H9 (cell line): Measurements from ENCODE around the gene CLEC16A. TPM values are rescaled to one million over a fixed set of nuclear protein-coding genes. Genes with fewer than 3 reads are reported as not detected.

ENCODE experiments used
- DNase-seq: peaks from one replicate; pipeline ENCODE4 v3.0.0-alpha.2; 2017
- H2AFZ ChIP-seq: one replicate; pipeline ENCODE4 v1.6.1; 2013; ENCODE audit warnings: mild to moderate bottlenecking, low read length, control low read depth, moderate library complexity
- H2AK5ac ChIP-seq: 2 replicates; pipeline ENCODE4 v1.6.1; 2013; ENCODE audit warnings: low read length, control low read depth, mixed read lengths; ENCODE audit not compliant: insufficient read length
- H2BK120ac ChIP-seq: one replicate; pipeline ENCODE4 v1.6.1; 2013; ENCODE audit warnings: low read depth, mild to moderate bottlenecking, low read length, control low read depth, inconsistent platforms; ENCODE audit not compliant: poor library complexity, severe bottlenecking
- H2BK12ac ChIP-seq: 2 replicates; pipeline ENCODE4 v1.6.1; 2013; ENCODE audit warnings: low read length, control low read depth, mixed read lengths, low read depth; ENCODE audit not compliant: insufficient read length
- H2BK15ac ChIP-seq: 2 replicates; pipeline ENCODE4 v1.6.1; 2013; ENCODE audit warnings: low read depth, low read length, control low read depth
- H2BK20ac ChIP-seq: one replicate; pipeline ENCODE4 v1.6.1; 2013; ENCODE audit warnings: low read depth, mild to moderate bottlenecking, low read length, control low read depth, inconsistent platforms; ENCODE audit not compliant: poor library complexity, severe bottlenecking
- H2BK5ac ChIP-seq: 2 replicates; pipeline ENCODE4 v1.6.1; 2013; ENCODE audit warnings: low read length, control low read depth, mixed read lengths; ENCODE audit not compliant: insufficient read length
- H3K14ac ChIP-seq: 2 replicates; pipeline ENCODE4 v1.6.1; 2013; ENCODE audit warnings: low read length, control low read depth; ENCODE audit not compliant: insufficient read depth
- H3K18ac ChIP-seq: 2 replicates; pipeline ENCODE4 v1.6.1; 2013; ENCODE audit warnings: low read depth, mild to moderate bottlenecking, mixed read lengths, low read length, control low read depth; ENCODE audit not compliant: insufficient read length
- H3K23ac ChIP-seq: 2 replicates; pipeline ENCODE4 v1.6.1; 2013; ENCODE audit warnings: low read length, control low read depth, mixed read lengths, low read depth; ENCODE audit not compliant: insufficient read length
- H3K23me2 ChIP-seq: 2 replicates; pipeline ENCODE4 v1.6.1; 2013; ENCODE audit warnings: low read depth, mild to moderate bottlenecking, mixed read lengths, low read length, control low read depth; ENCODE audit not compliant: insufficient read length, poor library complexity, severe bottlenecking
- H3K27ac ChIP-seq: 2 replicates; pipeline ENCODE4 v1.5.1; 2013; ENCODE audit warnings: low read length, control low read depth, mixed read lengths, low read depth; ENCODE audit not compliant: insufficient read length
- H3K27me3 ChIP-seq: 2 replicates; pipeline ENCODE4 v1.6.1; 2013; ENCODE audit warnings: low read length, control low read depth, inconsistent platforms; ENCODE audit not compliant: insufficient read depth
- H3K4ac ChIP-seq: 2 replicates; pipeline ENCODE4 v1.6.1; 2013; ENCODE audit warnings: low read depth, mild to moderate bottlenecking, control low read depth, inconsistent platforms, low read length, moderate library complexity
- H3K4me1 ChIP-seq: 2 replicates; pipeline ENCODE4 v1.6.1; 2013; ENCODE audit warnings: low read length, control low read depth, inconsistent platforms; ENCODE audit not compliant: insufficient read depth
- H3K4me2 ChIP-seq: 2 replicates; pipeline ENCODE4 v1.6.1; 2013; ENCODE audit warnings: low read length, control low read depth, mixed read lengths; ENCODE audit not compliant: insufficient read length, insufficient read depth
- H3K56ac ChIP-seq: 2 replicates; pipeline ENCODE4 v1.6.1; 2013; ENCODE audit warnings: low read depth, mild to moderate bottlenecking, mixed read lengths, low read length, control low read depth; ENCODE audit not compliant: insufficient read length
- H3K79me1 ChIP-seq: 2 replicates; pipeline ENCODE4 v1.6.1; 2013; ENCODE audit warnings: low read depth, mild to moderate bottlenecking, moderate library complexity, low read length, control low read depth, inconsistent platforms; ENCODE audit not compliant: insufficient read depth, poor library complexity, severe bottlenecking
- H3K79me2 ChIP-seq: 2 replicates; pipeline ENCODE4 v1.6.1; 2013; ENCODE audit warnings: low read length, control low read depth, inconsistent platforms; ENCODE audit not compliant: insufficient read depth
- H3K9ac ChIP-seq: 2 replicates; pipeline ENCODE4 v1.6.1; 2013; ENCODE audit warnings: low read length, control low read depth, mixed read lengths; ENCODE audit not compliant: insufficient read length; ENCODE audit errors: extremely low read depth
- H3K9me3 ChIP-seq: one replicate; pipeline ENCODE4 v1.6.1; 2013; ENCODE audit warnings: low read depth, low read length, inconsistent platforms; ENCODE audit not compliant: control insufficient read depth
- H3T11ph ChIP-seq: one replicate; pipeline ENCODE4 v1.6.1; 2013; ENCODE audit warnings: mild to moderate bottlenecking, low read length, control low read depth, inconsistent platforms
- H4K20me1 ChIP-seq: one replicate; pipeline ENCODE4 v1.6.1; 2013; ENCODE audit not compliant: control insufficient read depth, insufficient read length, insufficient read depth
- H4K5ac ChIP-seq: 2 replicates; pipeline ENCODE4 v1.6.1; 2013; ENCODE audit warnings: low read depth, mild to moderate bottlenecking, mixed read lengths, low read length, control low read depth; ENCODE audit not compliant: insufficient read length
- H4K8ac ChIP-seq: replicated peaks from 2 replicates; pipeline ENCODE4 v1.6.1; 2013; ENCODE audit warnings: low read length, control low read depth, mixed read lengths, low read depth; ENCODE audit not compliant: insufficient read length
- H4K91ac ChIP-seq: 2 replicates; pipeline ENCODE4 v1.6.1; 2013; ENCODE audit warnings: low read depth, mild to moderate bottlenecking, moderate library complexity, mixed read lengths, low read length, control low read depth; ENCODE audit not compliant: insufficient read length
- H3K27ac Mint-ChIP-seq, 3 experiments: 2 replicates in 2 of 3; 3 replicates in 1 of 3; pipeline ENCODE4 v1.8.0; 2020 to 2021; ENCODE audit warnings: mixed read lengths in 3 of 3, mild to moderate bottlenecking in 1 of 3, moderate library complexity in 1 of 3
- H3K27me3 Mint-ChIP-seq: 2 replicates; pipeline ENCODE4 v1.8.0; 2021; ENCODE audit warnings: low read depth, mild to moderate bottlenecking, moderate library complexity, mixed read lengths
- H3K36me3 Mint-ChIP-seq, 3 experiments: 2 replicates in 2 of 3; 3 replicates in 1 of 3; pipeline ENCODE4 v1.8.0; 2020 to 2021; ENCODE audit warnings: low read depth in 3 of 3, mixed read lengths in 3 of 3; ENCODE audit not compliant: insufficient read depth in 1 of 3
- H3K4me1 Mint-ChIP-seq, 2 experiments: 2 replicates each; pipeline ENCODE4 v1.8.0; 2020; ENCODE audit warnings: mixed read lengths in 2 of 2
- H3K4me3 Mint-ChIP-seq, 2 experiments: 2 replicates in 1 of 2; 3 replicates in 1 of 2; pipeline ENCODE4 v1.8.0; 2020 to 2021; ENCODE audit warnings: mild to moderate bottlenecking in 2 of 2, mixed read lengths in 2 of 2, moderate library complexity in 1 of 2
- H3K9me3 Mint-ChIP-seq, 2 experiments: 2 replicates in 1 of 2; 3 replicates in 1 of 2; pipeline ENCODE4 v1.8.0; 2020; ENCODE audit warnings: mild to moderate bottlenecking in 2 of 2, mixed read lengths in 2 of 2, moderate library complexity in 1 of 2
- CTCF ChIP-seq: fragments of 200-600 bp; sonication (generic); conservative IDR thresholded peaks from 3 replicates; pipeline ENCODE4 v1.8.0; 2021; ENCODE audit warnings: antibody characterized with exemption, mild to moderate bottlenecking
- WGBS: extraction: QIAGEN DNeasy Blood & Tissue Kit; methylation state at CpG from one replicate; pipeline ENCODE4 v1.1.7; 2013; ENCODE audit warnings: missing lambda C conversion rate, low lambda C conversion rate, mixed read lengths; ENCODE audit not compliant: insufficient read length; ENCODE audit errors: extremely low coverage; 5-methylcytosine and 5-hydroxymethylcytosine counted together
- total RNA-seq: library from RNA; stranded (reverse); gene quantifications from 2 replicates; pipeline ENCODE4 v1.2.1, GENCODE V29; 2021

CLEC16A gene
- total RNA-seq, 1 experiment from 2014 or later = 15.2 TPM

- Histone ChIP-seq H3T11ph (no peak overlapping the region), H4K20me1 (no peaks in the 10 kb centered on the region), H3K4ac (no peak overlapping the region), H2BK5ac (no peak overlapping the region), H4K5ac (no peak overlapping the region), H3K4me1 (no peaks in the 10 kb centered on the region), H3K4me2 (no peak overlapping the region), H3K56ac (no peak overlapping the region), H3K27ac (no peak overlapping the region), H3K14ac (no peak overlapping the region; the same call in 1 of the 2 replicates), H3K9ac (no peak overlapping the region), H3K27me3 (no peaks in the 10 kb centered on the region), H2BK12ac (no peak overlapping the region), H3K18ac (no peak overlapping the region), H2BK120ac (no peak overlapping the region), H3K79me1 (no peaks in the 10 kb centered on the region), H3K79me2 (no peaks in the 10 kb centered on the region), H4K91ac (no peak overlapping the region), H2AFZ (no peak overlapping the region), H3K9me3 (no peaks in the 10 kb centered on the region), H2BK20ac (no peak overlapping the region), H4K8ac (no peak overlapping the region), H2AK5ac (no peak overlapping the region), H2BK15ac (no peak overlapping the region), H3K23ac (no peak overlapping the region), H3K23me2 (no peaks in the 10 kb centered on the region)
- Mint-ChIP-seq H3K4me3 (no peak overlapping the region), H3K36me3 (no peaks in the 10 kb centered on the region), H3K4me1 (no peaks in the 10 kb centered on the region), H3K9me3 (peaks cover under 1 to 8% of the 10 kb centered on the region in 2 experiments; a peak in 3 of 5 replicates), H3K27me3 (peaks cover 11% of the 10 kb centered on the region), H3K27ac (no peak overlapping the region)
- WGBS = no CpG with 5 or more reads among the region's 21 CpGs
- TF ChIP-seq CTCF = no peak
- DNase-seq = no peak
Observed at GRCh38 chr16:10907757-10908045, 36.7 kb upstream of the CLEC16A start.
